Sigmoid colon (tissue), 4 donors: ENCODE data around the gene GREM2.

Source experiments
- EP300 ChIP-seq, 4 donors: sonication (generic); formaldehyde crosslinking; IDR thresholded peaks; one replicate each; pipeline ENCODE4 v1.6.1; 2017; ENCODE audit warnings: antibody characterized with exemption in 4 of 4
- TF ChIP-seq, protein P1 (sequence below), 4 experiments: fragments of 450-650 bp in 3 of 4; fragments of 200-600 bp in 1 of 4; IDR thresholded peaks; one replicate each; pipeline ENCODE4 v1.5.1; 2016 to 2019; ENCODE audit warnings: antibody characterized with exemption in 4 of 4, mild to moderate bottlenecking in 3 of 4, moderate library complexity in 2 of 4

- TF ChIP-seq, protein P1, sequence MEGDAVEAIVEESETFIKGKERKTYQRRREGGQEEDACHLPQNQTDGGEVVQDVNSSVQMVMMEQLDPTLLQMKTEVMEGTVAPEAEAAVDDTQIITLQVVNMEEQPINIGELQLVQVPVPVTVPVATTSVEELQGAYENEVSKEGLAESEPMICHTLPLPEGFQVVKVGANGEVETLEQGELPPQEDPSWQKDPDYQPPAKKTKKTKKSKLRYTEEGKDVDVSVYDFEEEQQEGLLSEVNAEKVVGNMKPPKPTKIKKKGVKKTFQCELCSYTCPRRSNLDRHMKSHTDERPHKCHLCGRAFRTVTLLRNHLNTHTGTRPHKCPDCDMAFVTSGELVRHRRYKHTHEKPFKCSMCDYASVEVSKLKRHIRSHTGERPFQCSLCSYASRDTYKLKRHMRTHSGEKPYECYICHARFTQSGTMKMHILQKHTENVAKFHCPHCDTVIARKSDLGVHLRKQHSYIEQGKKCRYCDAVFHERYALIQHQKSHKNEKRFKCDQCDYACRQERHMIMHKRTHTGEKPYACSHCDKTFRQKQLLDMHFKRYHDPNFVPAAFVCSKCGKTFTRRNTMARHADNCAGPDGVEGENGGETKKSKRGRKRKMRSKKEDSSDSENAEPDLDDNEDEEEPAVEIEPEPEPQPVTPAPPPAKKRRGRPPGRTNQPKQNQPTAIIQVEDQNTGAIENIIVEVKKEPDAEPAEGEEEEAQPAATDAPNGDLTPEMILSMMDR (IDR thresholded peaks at IDR 0.05), result no peak
- no peak for TF ChIP-seq EP300 (IDR thresholded peaks at IDR 0.05)
Observed at GRCh38 chr1:240591564-240591963, 20.4 kb downstream of the GREM2 start.
